CD4-positive, alpha-beta T cell (primary cell): Measurements from ENCODE around the gene RBMS1. TPM values are rescaled to one million over a fixed set of nuclear protein-coding genes. Genes with fewer than 3 reads are reported as not detected.

Source experiments
- ATAC-seq: fragments of 200-7000 bp; cut with Tn5 transposase; one replicate; pipeline ENCODE4 v1.10.0; 2022; ENCODE audit warnings: mild to moderate bottlenecking; ENCODE audit not compliant: poor library complexity
- CTCF ChIA-PET: fragments of 350-600 bp; sonication (Branson Sonifier 250); formaldehyde crosslinking; loops from one replicate; lab custom pipeline; 2021; ENCODE audit warnings: antibody characterized with exemption, inconsistent platforms; lab: Charles Lee
- POLR2A ChIA-PET: fragments of 350-600 bp; sonication (Branson Sonifier 250); formaldehyde crosslinking; loops from one replicate; lab custom pipeline; 2021; ENCODE audit warnings: antibody characterized with exemption, inconsistent platforms; lab: Charles Lee
- DNase-seq, 14 experiments: peaks; one replicate each; pipeline ENCODE4 v3.0.0-alpha.2; 2013 to 2020; ENCODE audit warnings: mixed read lengths in 2 of 14
- H3K27ac ChIP-seq, 2 donors: one replicate each; pipeline versions ENCODE4 v1.5.1 to v1.7.0; 2013; ENCODE audit warnings: low read length in 2 of 2, low read depth in 1 of 2, mild to moderate bottlenecking in 1 of 2
- H3K27me3 ChIP-seq, 2 experiments: 1 replicate in 1 of 2; 2 replicates in 1 of 2; pipeline versions ENCODE4 v1.6.1 to v1.7.0; 2013; ENCODE audit warnings: low read length in 2 of 2, control low read depth in 1 of 2, mild to moderate bottlenecking in 1 of 2, moderate library complexity in 1 of 2; ENCODE audit not compliant: insufficient read depth in 2 of 2, control insufficient read depth in 1 of 2
- H3K36me3 ChIP-seq: one replicate; pipeline ENCODE4 v1.6.1; 2013; ENCODE audit warnings: low read length, control low read depth; ENCODE audit not compliant: insufficient read depth
- H3K4me1 ChIP-seq: one replicate; pipeline ENCODE4 v1.6.1; 2013; ENCODE audit warnings: low read length, control low read depth; ENCODE audit not compliant: insufficient read depth
- H3K4me3 ChIP-seq: one replicate; pipeline ENCODE4 v1.5.1; 2013; ENCODE audit warnings: mild to moderate bottlenecking, low read length, moderate library complexity
- H3K9me3 ChIP-seq, 2 experiments: 1 replicate in 1 of 2; 2 replicates in 1 of 2; pipeline versions ENCODE4 v1.6.1 to v1.7.0; 2013; ENCODE audit warnings: low read length in 2 of 2, mild to moderate bottlenecking in 2 of 2, control low read depth in 1 of 2, moderate library complexity in 1 of 2; ENCODE audit not compliant: control insufficient read depth in 1 of 2, insufficient read depth in 1 of 2
- H3K27ac Mint-ChIP-seq: one replicate; pipeline ENCODE4 v1.8.0; 2020; ENCODE audit warnings: mixed read lengths
- H3K27me3 Mint-ChIP-seq: one replicate; pipeline ENCODE4 v1.8.0; 2021; ENCODE audit warnings: mixed read lengths
- H3K36me3 Mint-ChIP-seq: one replicate; pipeline ENCODE4 v1.8.0; 2021; ENCODE audit warnings: low read depth, mixed read lengths
- H3K4me1 Mint-ChIP-seq: one replicate; pipeline ENCODE4 v1.8.0; 2021; ENCODE audit warnings: low read depth, mixed read lengths
- H3K4me3 Mint-ChIP-seq: one replicate; pipeline ENCODE4 v1.8.0; 2020; ENCODE audit warnings: mild to moderate bottlenecking, mixed read lengths
- H3K9me3 Mint-ChIP-seq: one replicate; pipeline ENCODE4 v1.8.0; 2020; ENCODE audit warnings: mixed read lengths
- intact Hi-C, 2 experiments: fragments of 100-400 bp; cut with DNase I in 1 of 2; cut with micrococcal nuclease in 1 of 2; formaldehyde crosslinking; loops; one replicate each; pipeline versions ENCODE4 v1.15.1 to v1.9.0; 2023 to 2025; cut with DNase I, micrococcal nuclease
- total RNA-seq, 174 experiments: library from RNA in 2 of 174; stranded (reverse) in 2 of 174; gene quantifications; one replicate each; pipeline ENCODE4 v1.2.3 and lab custom pipeline; 2021 to 2026
- TF ChIP-seq, protein P1 (sequence below): fragments of 200-600 bp; IDR thresholded peaks from one replicate; pipeline ENCODE4 v1.8.0; 2022; ENCODE audit warnings: antibody characterized with exemption, mild to moderate bottlenecking

Gene RBMS1
- total RNA-seq, 2 experiments from 2014 or later, result 88.6 to 90.3 TPM

DNA sequence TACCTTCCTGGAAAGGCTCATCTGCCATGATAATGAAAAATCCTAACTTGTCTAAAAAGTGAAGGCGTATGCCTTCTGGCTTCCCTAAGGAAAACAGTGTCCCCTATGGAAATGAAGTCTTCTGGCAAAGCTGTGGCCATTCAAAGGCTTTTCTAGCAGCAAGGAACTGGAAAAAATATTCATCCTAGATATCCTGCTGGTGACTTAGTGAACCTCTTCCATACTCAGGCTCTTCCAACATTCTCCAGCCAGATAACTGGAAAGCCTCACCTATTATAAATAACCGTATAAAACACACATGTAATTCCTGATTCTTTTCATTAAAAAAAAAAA lies 84.7 kb downstream of the RBMS1 start:
- TF ChIP-seq, protein P1, sequence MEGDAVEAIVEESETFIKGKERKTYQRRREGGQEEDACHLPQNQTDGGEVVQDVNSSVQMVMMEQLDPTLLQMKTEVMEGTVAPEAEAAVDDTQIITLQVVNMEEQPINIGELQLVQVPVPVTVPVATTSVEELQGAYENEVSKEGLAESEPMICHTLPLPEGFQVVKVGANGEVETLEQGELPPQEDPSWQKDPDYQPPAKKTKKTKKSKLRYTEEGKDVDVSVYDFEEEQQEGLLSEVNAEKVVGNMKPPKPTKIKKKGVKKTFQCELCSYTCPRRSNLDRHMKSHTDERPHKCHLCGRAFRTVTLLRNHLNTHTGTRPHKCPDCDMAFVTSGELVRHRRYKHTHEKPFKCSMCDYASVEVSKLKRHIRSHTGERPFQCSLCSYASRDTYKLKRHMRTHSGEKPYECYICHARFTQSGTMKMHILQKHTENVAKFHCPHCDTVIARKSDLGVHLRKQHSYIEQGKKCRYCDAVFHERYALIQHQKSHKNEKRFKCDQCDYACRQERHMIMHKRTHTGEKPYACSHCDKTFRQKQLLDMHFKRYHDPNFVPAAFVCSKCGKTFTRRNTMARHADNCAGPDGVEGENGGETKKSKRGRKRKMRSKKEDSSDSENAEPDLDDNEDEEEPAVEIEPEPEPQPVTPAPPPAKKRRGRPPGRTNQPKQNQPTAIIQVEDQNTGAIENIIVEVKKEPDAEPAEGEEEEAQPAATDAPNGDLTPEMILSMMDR, result no peak
- Histone ChIP-seq H3K36me3 (peaks cover 3% of the 10 kb centered on the region), H3K27me3 (no peaks in the 10 kb centered on the region), H3K27ac (no peak overlapping the region), H3K4me1 (peaks cover 51% of the 10 kb centered on the region), H3K4me3 (no peak overlapping the region), H3K9me3 (no peaks in the 10 kb centered on the region)
- Mint-ChIP-seq H3K27me3 (no peaks in the 10 kb centered on the region), H3K4me1 (peaks cover 84% of the 10 kb centered on the region), H3K36me3 (peaks cover 18% of the 10 kb centered on the region), H3K9me3 (no peaks in the 10 kb centered on the region), H3K4me3 (peak overlapping the region; percentile 91), H3K27ac (peak overlapping the region; percentile 97)
- no peak for DNase-seq
- POLR2A ChIA-PET, result no interaction called here
- CTCF ChIA-PET, result interaction anchor here (3.2 kb wide), 1 partner anchor 20 kb away, joined by 13 read pairs; no protein-coding TSS in a partner anchor
- ATAC-seq, result no peak
- intact Hi-C loops, result loop anchor here (5.0 to 10.0 kb wide), 4 partner anchors 68 to 836 kb away; partner anchors contain the start of gene RBMS1 (in 1 of the 2)

DNA sequence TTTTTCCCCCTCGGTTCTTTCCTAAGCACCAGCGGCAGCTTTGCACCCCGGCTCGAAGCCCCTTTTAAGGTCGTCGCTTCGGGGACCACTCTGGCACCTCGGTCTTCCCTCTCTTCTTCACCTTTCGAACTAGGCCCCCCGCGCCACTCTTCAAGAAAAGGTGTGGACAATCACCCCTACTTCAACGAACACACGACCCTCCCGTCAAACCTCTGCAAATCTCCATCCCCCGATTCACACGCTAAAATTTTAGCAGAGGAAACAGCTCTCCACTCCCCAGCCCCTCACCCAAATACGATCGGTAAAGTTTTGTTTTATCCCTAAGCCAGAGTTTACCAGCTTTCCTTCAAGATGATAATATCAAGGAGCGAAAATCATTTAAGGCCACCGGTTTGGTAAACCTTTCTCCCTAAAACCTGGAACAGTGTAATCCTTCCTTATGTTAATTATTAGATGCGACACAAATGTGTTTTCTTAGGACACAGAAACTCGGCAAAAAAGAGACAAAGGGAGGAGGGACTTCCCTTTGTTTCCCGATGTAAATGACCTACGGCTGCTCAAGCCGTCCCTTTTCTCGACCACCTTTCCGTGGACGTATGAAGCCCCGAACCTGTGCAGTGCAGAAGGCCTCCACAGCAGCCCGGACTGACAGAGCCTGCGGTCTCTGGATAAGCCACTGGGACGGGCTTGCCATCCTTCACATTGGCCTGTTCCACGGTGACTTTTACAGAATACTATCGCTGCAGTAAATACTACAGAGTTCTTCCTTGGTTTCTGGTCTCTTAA lies 85.2 kb downstream of the RBMS1 start:
- H3K27ac Mint-ChIP-seq, result peak overlapping the region; percentile 97
- peaks cover 24% of the 10 kb centered on the region for H3K36me3 Mint-ChIP-seq
- DNase-seq (no peak), ATAC-seq (no peak)
- Histone ChIP-seq H3K9me3 (no peaks in the 10 kb centered on the region), H3K27me3 (no peaks in the 10 kb centered on the region), H3K36me3 (peaks cover 3% of the 10 kb centered on the region), H3K27ac (peak overlapping the region in 1 of 2 donors; percentile 35), H3K4me1 (peaks cover 51% of the 10 kb centered on the region), H3K4me3 (peak overlapping the region; percentile 45)
- H3K27me3 Mint-ChIP-seq, result no peaks in the 10 kb centered on the region
- H3K4me1 Mint-ChIP-seq, result peaks cover 86% of the 10 kb centered on the region
- intact Hi-C loops, result loop anchor here (5.0 to 10.0 kb wide), 4 partner anchors 69 to 836 kb away; partner anchors contain the start of gene RBMS1 (in 1 of the 2)
- ChIA-PET POLR2A (interaction anchor here (0.7 to 3.6 kb wide), 12 partner anchors 10 to 93 kb away, joined by 3 to 65 read pairs (median 6); no protein-coding TSS in a partner anchor), CTCF (interaction anchor here (1.5 to 3.2 kb wide), 2 partner anchors 21 to 33 kb away, joined by 4 to 13 read pairs; no protein-coding TSS in a partner anchor)
- H3K4me3 Mint-ChIP-seq, result peak overlapping the region; percentile 91
- no peaks in the 10 kb centered on the region for H3K9me3 Mint-ChIP-seq
- TF ChIP-seq, protein P1, result no peak

DNA sequence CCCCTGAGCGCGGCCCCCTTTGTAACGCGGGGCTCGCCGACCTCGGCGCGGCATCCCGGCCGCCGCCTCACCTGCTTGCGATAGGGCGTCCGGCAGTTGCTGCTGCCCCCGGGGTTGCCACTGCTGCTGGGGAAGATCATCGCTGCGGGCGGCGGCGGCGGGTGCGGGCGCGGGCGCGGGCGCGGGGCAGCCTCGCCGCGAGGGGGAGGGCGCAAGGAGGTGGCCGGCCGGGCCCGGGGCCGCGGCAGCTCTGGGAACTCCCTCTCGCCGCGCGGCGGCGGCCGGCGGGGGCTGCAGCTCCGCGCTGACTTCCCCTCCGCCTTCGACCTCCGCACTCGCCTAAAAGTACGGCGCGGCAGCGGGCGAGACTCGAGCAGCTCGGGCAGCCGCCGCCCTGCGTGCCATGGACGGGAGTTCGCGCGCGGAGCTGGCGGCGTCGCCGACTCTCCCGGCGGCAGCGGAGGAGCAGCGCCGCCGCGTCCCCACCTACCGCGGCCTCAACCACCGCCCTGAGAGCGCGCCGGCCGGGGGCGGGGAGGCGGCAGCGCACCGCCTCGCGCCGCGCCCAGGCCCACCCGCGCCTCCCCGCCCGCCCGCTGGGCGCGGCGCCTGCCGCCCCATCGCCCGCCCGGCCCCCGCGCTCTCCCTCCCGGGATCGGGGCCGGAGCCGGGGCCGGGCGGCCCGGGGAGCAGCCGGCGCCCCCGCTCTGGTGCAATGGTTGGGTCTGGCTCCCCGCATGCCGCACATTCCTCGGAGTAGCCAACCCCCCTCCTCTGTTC lies 86.0 kb downstream of the RBMS1 start:
- H3K4me3 Mint-ChIP-seq, result peak overlapping the region; percentile 91
- no peaks in the 10 kb centered on the region for H3K27me3 Mint-ChIP-seq
- H3K36me3 Mint-ChIP-seq, result peaks cover 30% of the 10 kb centered on the region
- ChIA-PET CTCF (interaction anchor here (1.3 to 3.2 kb wide), 3 partner anchors 12 to 33 kb away, joined by 3 to 13 read pairs (median 4); no protein-coding TSS in a partner anchor), POLR2A (interaction anchor here (0.6 to 3.6 kb wide), 21 partner anchors 10 to 92 kb away, joined by 3 to 65 read pairs (median 5); no protein-coding TSS in a partner anchor)
- ATAC-seq (peak; percentile 33), DNase-seq (peak; percentile 39 to 89 (median 54))
- H3K4me1 Mint-ChIP-seq, result peaks cover 86% of the 10 kb centered on the region
- H3K4me1 ChIP-seq, result peaks cover 51% of the 10 kb centered on the region
- H3K27ac Mint-ChIP-seq, result peak overlapping the region; percentile 97
- no peaks in the 10 kb centered on the region for H3K9me3 Mint-ChIP-seq
- H3K27ac ChIP-seq, result peak overlapping the region; percentile 55 to 96
- H3K36me3 ChIP-seq, result peaks cover 3% of the 10 kb centered on the region
- no peaks in the 10 kb centered on the region for H3K9me3 ChIP-seq
- intact Hi-C loops, result loop anchor here (2.0 to 10.0 kb wide), 7 partner anchors 19 to 837 kb away; partner anchors contain the start of gene RBMS1 (in 2 of the 2)
- TF ChIP-seq, protein P1, result no peak
- no peaks in the 10 kb centered on the region for H3K27me3 ChIP-seq
- peak overlapping the region; percentile 73 for H3K4me3 ChIP-seq
